Large intestine (tissue), 3 donors: ENCODE data around the gene PRR14. TPM values are rescaled to one million over a fixed set of nuclear protein-coding genes. Genes with fewer than 3 reads are reported as not detected.

Experiments used
- DNase-seq, 2 donors: peaks; one replicate each; pipeline versions ENCODE4 v3.0.0 to v3.0.0-alpha.2; 2013
- H3K27ac ChIP-seq: one replicate; pipeline ENCODE4 v1.5.1; 2013; ENCODE audit warnings: low read length
- H3K27me3 ChIP-seq: 2 replicates; pipeline ENCODE4 v1.6.1; 2013; ENCODE audit warnings: low read length; ENCODE audit not compliant: control insufficient read depth, insufficient read depth
- H3K36me3 ChIP-seq: 2 replicates; pipeline ENCODE4 v1.6.1; 2013; ENCODE audit warnings: low read length; ENCODE audit not compliant: control insufficient read depth, insufficient read depth
- H3K4me1 ChIP-seq: one replicate; pipeline ENCODE4 v1.6.1; 2013; ENCODE audit warnings: low read length; ENCODE audit not compliant: control insufficient read depth, insufficient read depth
- H3K4me3 ChIP-seq: one replicate; pipeline ENCODE4 v1.5.1; 2013; ENCODE audit warnings: low read length
- H3K9me3 ChIP-seq: one replicate; pipeline ENCODE4 v1.6.1; 2013; ENCODE audit warnings: mild to moderate bottlenecking, low read depth, low read length, moderate library complexity; ENCODE audit not compliant: control insufficient read depth
- WGBS: methylation state at CpG from one replicate; pipeline ENCODE4 v1.1.5; 2013; ENCODE audit warnings: low lambda C conversion rate; ENCODE audit not compliant: insufficient coverage; 5-methylcytosine and 5-hydroxymethylcytosine counted together
- polyA plus RNA-seq: library from polyadenylated mRNA; unstranded; fragments of 120-200 nt; gene quantifications from one replicate; pipeline ENCODE4 v1.2.1, GENCODE V29; 2013

The PRR14 gene
- polyA plus RNA-seq, 1 donor = 35.0 TPM

- peak in 1 of 2 donors; percentile 99 for DNase-seq
- Histone ChIP-seq H3K4me1 (peaks cover 34% of the 10 kb centered on the region), H3K27me3 (no peaks in the 10 kb centered on the region), H3K27ac (peak overlapping the region; percentile 97), H3K9me3 (no peaks in the 10 kb centered on the region), H3K4me3 (peak overlapping the region; percentile 69), H3K36me3 (peaks cover 56% of the 10 kb centered on the region)
- no CpG with 5 or more reads among the region's 64 CpGs for WGBS
Observed at GRCh38 chr16:30658731-30659506, 8.2 kb downstream of the PRR14 start.

- Histone ChIP-seq H3K4me3 (peak overlapping the region; percentile 87), H3K4me1 (peaks cover 34% of the 10 kb centered on the region), H3K27ac (peak overlapping the region; percentile 97), H3K27me3 (no peaks in the 10 kb centered on the region), H3K36me3 (peaks cover 56% of the 10 kb centered on the region), H3K9me3 (no peaks in the 10 kb centered on the region)
- DNase-seq = peak in 1 of 2 donors; percentile 58
- no CpG with 5 or more reads among the region's 84 CpGs for WGBS
Observed at GRCh38 chr16:30659507-30660423, 9.0 kb downstream of the PRR14 start.

- peak; percentile 93 to 96 for DNase-seq
- Histone ChIP-seq H3K4me1 (peaks cover 38% of the 10 kb centered on the region), H3K9me3 (no peaks in the 10 kb centered on the region), H3K27me3 (no peaks in the 10 kb centered on the region), H3K4me3 (peak overlapping the region; percentile 87), H3K27ac (peak overlapping the region; percentile 93), H3K36me3 (peaks cover 56% of the 10 kb centered on the region)
- 20% methylated on average over 3 of the region's 21 CpGs for WGBS
Observed at GRCh38 chr16:30660424-30661261, 9.9 kb downstream of the PRR14 start.

- no peak overlapping the region for H3K27ac ChIP-seq
- H3K36me3 ChIP-seq = peaks cover 62% of the 10 kb centered on the region
- DNase-seq = no peak
- WGBS = no CpG with 5 or more reads among the region's 17 CpGs
- no peak overlapping the region for H3K4me3 ChIP-seq
- H3K4me1 ChIP-seq = peaks cover 29% of the 10 kb centered on the region
- no peaks in the 10 kb centered on the region for H3K27me3 ChIP-seq
- no peaks in the 10 kb centered on the region for H3K9me3 ChIP-seq
Observed at GRCh38 chr16:30662449-30662848, 11.7 kb downstream of the PRR14 start.

GRCh38 chr16:30663038-30663437 lies 12.3 kb downstream of the PRR14 start:
- Histone ChIP-seq H3K27ac (no peak overlapping the region), H3K36me3 (peaks cover 67% of the 10 kb centered on the region), H3K27me3 (no peaks in the 10 kb centered on the region), H3K9me3 (no peaks in the 10 kb centered on the region), H3K4me1 (peaks cover 27% of the 10 kb centered on the region), H3K4me3 (no peak overlapping the region)
- no peak for DNase-seq
- WGBS = 83% methylated on average over 1 of the region's 8 CpGs

GRCh38 chr16:30663820-30664219 lies 13.1 kb downstream of the PRR14 start:
- H3K9me3 ChIP-seq = no peaks in the 10 kb centered on the region
- no CpG with 5 or more reads among the region's 9 CpGs for WGBS
- H3K36me3 ChIP-seq = peaks cover 74% of the 10 kb centered on the region
- H3K27me3 ChIP-seq = no peaks in the 10 kb centered on the region
- no peak overlapping the region for H3K4me3 ChIP-seq
- no peak overlapping the region for H3K27ac ChIP-seq
- DNase-seq = no peak
- H3K4me1 ChIP-seq = peaks cover 27% of the 10 kb centered on the region

- Histone ChIP-seq H3K4me3 (no peak overlapping the region), H3K4me1 (peaks cover 32% of the 10 kb centered on the region), H3K9me3 (no peaks in the 10 kb centered on the region), H3K27ac (no peak overlapping the region), H3K36me3 (peaks cover 80% of the 10 kb centered on the region), H3K27me3 (no peaks in the 10 kb centered on the region)
- no CpG with 5 or more reads among the region's 15 CpGs for WGBS
- no peak for DNase-seq
Observed at GRCh38 chr16:30664616-30665109, 13.9 kb downstream of the PRR14 start.

GRCh38 chr16:30665155-30665829 lies 14.5 kb downstream of the PRR14 start:
- DNase-seq = no peak
- Histone ChIP-seq H3K4me1 (peaks cover 37% of the 10 kb centered on the region), H3K4me3 (no peak overlapping the region), H3K27me3 (no peaks in the 10 kb centered on the region), H3K27ac (no peak overlapping the region), H3K9me3 (no peaks in the 10 kb centered on the region), H3K36me3 (peaks cover 87% of the 10 kb centered on the region)
- WGBS = no CpG with 5 or more reads among the region's 22 CpGs

GRCh38 chr16:30665830-30666190 lies 15.1 kb downstream of the PRR14 start:
- Histone ChIP-seq H3K36me3 (peaks cover 90% of the 10 kb centered on the region), H3K4me1 (peaks cover 32% of the 10 kb centered on the region), H3K27me3 (no peaks in the 10 kb centered on the region), H3K9me3 (no peaks in the 10 kb centered on the region), H3K27ac (no peak overlapping the region), H3K4me3 (no peak overlapping the region)
- DNase-seq = no peak
- no CpG with 5 or more reads among the region's 4 CpGs for WGBS
